Smooth muscle cell (in vitro differentiated cells): ENCODE measurements around the gene ATXN7L2. TPM values are rescaled to one million over a fixed set of nuclear protein-coding genes. Genes with fewer than 3 reads are reported as not detected.

Experiments used
- DNase-seq: peaks from one replicate; lab custom pipeline; 2025; ENCODE audit not compliant: unreplicated experiment; lab: John Stamatoyannopoulos, UW
- H2AFZ ChIP-seq: fragments of 200-600 bp; sonication (generic); 2 replicates; pipeline ENCODE4 v1.6.0; 2016; ENCODE audit warnings: antibody characterized with exemption, low read depth, mild to moderate bottlenecking
- H3F3A ChIP-seq: fragments of 200-600 bp; sonication (generic); 2 replicates; pipeline ENCODE4 v1.6.0; 2017; ENCODE audit warnings: antibody characterized with exemption, low read depth
- H3K27ac ChIP-seq: fragments of 200-600 bp; sonication (generic); 2 replicates; pipeline ENCODE4 v1.5.1; 2016; ENCODE audit warnings: low read depth, mild to moderate bottlenecking
- H3K27me3 ChIP-seq: fragments of 200-600 bp; sonication (generic); 2 replicates; pipeline ENCODE4 v1.6.1; 2016; ENCODE audit warnings: low read depth, mild to moderate bottlenecking
- H3K36me3 ChIP-seq: fragments of 200-600 bp; sonication (generic); 2 replicates; pipeline ENCODE4 v1.5.1; 2016; ENCODE audit warnings: low read depth
- H3K4me1 ChIP-seq: fragments of 200-600 bp; sonication (generic); 2 replicates; pipeline ENCODE4 v1.5.1; 2016; ENCODE audit warnings: low read depth
- H3K4me2 ChIP-seq: fragments of 200-600 bp; sonication (generic); 2 replicates; pipeline ENCODE4 v1.6.0; 2016; ENCODE audit warnings: mild to moderate bottlenecking
- H3K4me3 ChIP-seq: fragments of 200-600 bp; sonication (generic); 2 replicates; pipeline ENCODE4 v1.5.1; 2016; ENCODE audit warnings: mild to moderate bottlenecking
- H3K79me2 ChIP-seq: fragments of 200-600 bp; sonication (generic); 2 replicates; pipeline ENCODE4 v1.6.0; 2016; ENCODE audit warnings: low read depth, mild to moderate bottlenecking
- H3K9ac ChIP-seq: fragments of 200-600 bp; sonication (generic); 2 replicates; pipeline ENCODE4 v1.6.0; 2016; ENCODE audit warnings: low read depth
- H3K9me3 ChIP-seq: fragments of 200-600 bp; sonication (generic); replicated peaks from 2 replicates; pipeline ENCODE4 v1.5.1; 2016; ENCODE audit warnings: low read depth
- H4K20me1 ChIP-seq: fragments of 200-600 bp; sonication (generic); 2 replicates; pipeline ENCODE4 v1.6.0; 2016; ENCODE audit warnings: low read depth
- CTCF ChIP-seq: fragments of 200-600 bp; sonication (generic); IDR thresholded peaks from 2 replicates; pipeline ENCODE4 v1.5.1; 2017; ENCODE audit warnings: borderline replicate concordance, mild to moderate bottlenecking, antibody characterized with exemption; ENCODE audit not compliant: insufficient read depth, poor library complexity, severe bottlenecking
- WGBS: methylation state at CpG from one replicate; pipeline ENCODE4 v1.1.7; 2016; ENCODE audit warnings: low lambda C conversion rate; 5-methylcytosine and 5-hydroxymethylcytosine counted together
- polyA plus RNA-seq: library from polyadenylated mRNA; unstranded; fragments of >200 nt; fragmentation: Nextera tagmentation; extraction: Ambion mirVana; gene quantifications from 2 replicates; pipeline ENCODE4 v1.2.1, GENCODE V29; 2016
- total RNA-seq: library from RNA; depleted of rRNA; stranded (reverse); fragments of >200 nt; gene quantifications from 2 replicates; pipeline ENCODE4 v1.2.3, GENCODE V29; 2014

Gene ATXN7L2
- total and polyA plus RNA-seq, 2 experiments from 2014 or later: 1.9 to 6.2 TPM

- H2AFZ ChIP-seq: peak overlapping the region; percentile 28
- peak overlapping the region; percentile 72 for H3K4me2 ChIP-seq
- H3K27me3 ChIP-seq: no peaks in the 10 kb centered on the region
- H3F3A ChIP-seq: no peaks in the 10 kb centered on the region
- H4K20me1 ChIP-seq: no peaks in the 10 kb centered on the region
- no peak for DNase-seq
- H3K79me2 ChIP-seq: peaks cover 8% of the 10 kb centered on the region
- no peak overlapping the region for H3K4me3 ChIP-seq
- no peaks in the 10 kb centered on the region for H3K9me3 ChIP-seq
- H3K36me3 ChIP-seq: no peaks in the 10 kb centered on the region
- no peak overlapping the region for H3K9ac ChIP-seq
- H3K27ac ChIP-seq: no peak overlapping the region
- WGBS: 78% methylated on average over 4 of the region's 4 CpGs
- no peak for TF ChIP-seq CTCF
- H3K4me1 ChIP-seq: peaks cover 4% of the 10 kb centered on the region
These were observed 9.5 kb downstream of the ATXN7L2 start for GRCh38 chr1:109493227-109493626.

- Histone ChIP-seq H3K4me2 (peak within 1 kb of the TSS; percentile 75), H3K4me3 (peak within 1 kb of the TSS; percentile 72), H4K20me1 (peaks cover 6% of the 10 kb centered on the region), H3K36me3 (no peaks in the 10 kb centered on the region), H3K4me1 (peaks cover 4% of the 10 kb centered on the region), H3K79me2 (peaks cover 8% of the 10 kb centered on the region), H2AFZ (peak within 1 kb of the TSS; percentile 64), H3K27me3 (no peaks in the 10 kb centered on the region), H3F3A (no peaks in the 10 kb centered on the region), H3K27ac (no peak within 1 kb of the TSS), H3K9me3 (no peaks in the 10 kb centered on the region), H3K9ac (no peak within 1 kb of the TSS)
- TF ChIP-seq CTCF: peak; percentile 91
- peak; percentile 86 for DNase-seq
- 1% methylated on average over 41 of the region's 44 CpGs for WGBS
These were observed 10.3 kb downstream of the ATXN7L2 start, which contains the start of gene CYB561D1 for GRCh38 chr1:109493805-109494539. Gene CYB561D1 (plus strand): TSS chr1:109494094. CDS start chr1:109494140, 46 bp downstream.

GRCh38 chr1:109495738-109496137 is 12.0 kb downstream of the ATXN7L2 start:
- H3K4me3 ChIP-seq: no peak overlapping the region
- 99% methylated on average over 7 of the region's 7 CpGs for WGBS
- peaks cover 4% of the 10 kb centered on the region for H3K4me1 ChIP-seq
- H3K9ac ChIP-seq: no peak overlapping the region
- H3K4me2 ChIP-seq: no peak overlapping the region
- no peaks in the 10 kb centered on the region for H3K27me3 ChIP-seq
- no peaks in the 10 kb centered on the region for H3K36me3 ChIP-seq
- peaks cover 17% of the 10 kb centered on the region for H4K20me1 ChIP-seq
- H3F3A ChIP-seq: peaks cover 7% of the 10 kb centered on the region
- no peak overlapping the region for H3K27ac ChIP-seq
- no peaks in the 10 kb centered on the region for H3K9me3 ChIP-seq
- no peak overlapping the region for H2AFZ ChIP-seq
- H3K79me2 ChIP-seq: peaks cover 8% of the 10 kb centered on the region
- no peak for DNase-seq
- no peak for TF ChIP-seq CTCF
